T1000 (cell line): ENCODE measurements around the gene TTLL5.

ENCODE experiments used
- DNase-seq: peaks from one replicate; lab custom pipeline; 2025; ENCODE audit warnings: mixed read lengths; lab: John Stamatoyannopoulos, UW

The TTLL5 gene

GRCh38 chr14:75742867-75743266 lies 81.8 kb downstream of the TTLL5 start:
- no peak for DNase-seq

DNA sequence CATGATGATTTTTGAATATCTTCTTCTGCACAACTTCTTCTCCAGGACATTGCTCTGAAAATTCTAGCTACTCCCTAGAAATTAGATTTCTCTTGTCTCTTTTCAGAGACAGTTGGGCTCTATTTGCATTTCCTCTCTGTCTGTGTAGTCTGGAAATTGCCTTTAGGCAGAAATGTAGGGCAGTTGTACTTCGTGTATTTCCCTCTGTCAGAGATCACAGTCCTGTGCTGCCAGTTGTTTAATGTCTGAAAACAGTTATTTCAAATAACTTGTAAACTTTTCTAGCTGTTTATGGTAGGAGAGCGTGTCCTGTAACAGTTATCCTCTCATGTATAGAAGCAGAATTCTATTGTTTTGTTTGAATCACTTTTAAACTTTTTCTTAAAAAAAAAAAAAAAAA lies 86.9 kb downstream of the TTLL5 start:
- DNase-seq = no peak

GRCh38 chr14:75748336-75748735 lies 87.3 kb downstream of the TTLL5 start:
- no peak for DNase-seq

DNA sequence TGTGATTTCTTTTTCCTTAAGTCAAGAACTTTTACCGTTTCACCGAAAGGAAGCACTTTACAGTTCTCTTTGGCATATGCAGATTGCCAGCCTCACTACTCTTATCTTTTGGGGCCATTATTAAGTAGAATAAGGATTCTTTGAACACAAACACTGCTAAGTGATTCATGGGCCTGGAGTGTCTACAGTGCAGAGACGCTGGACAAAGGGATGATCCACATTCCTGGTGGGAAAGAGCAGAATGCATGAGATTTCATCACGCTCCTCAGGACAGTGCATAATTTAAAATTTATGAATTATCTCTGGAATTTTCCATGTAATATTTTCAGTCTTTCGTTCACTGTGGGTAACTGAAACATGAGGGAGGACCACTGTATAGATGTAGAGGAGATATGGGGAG lies 90.2 kb downstream of the TTLL5 start:
- DNase-seq = no peak

GRCh38 chr14:75752086-75752485 lies 91.0 kb downstream of the TTLL5 start:
- DNase-seq = no peak

GRCh38 chr14:75752907-75753594 lies 92.0 kb downstream of the TTLL5 start:
- DNase-seq = no peak

DNA sequence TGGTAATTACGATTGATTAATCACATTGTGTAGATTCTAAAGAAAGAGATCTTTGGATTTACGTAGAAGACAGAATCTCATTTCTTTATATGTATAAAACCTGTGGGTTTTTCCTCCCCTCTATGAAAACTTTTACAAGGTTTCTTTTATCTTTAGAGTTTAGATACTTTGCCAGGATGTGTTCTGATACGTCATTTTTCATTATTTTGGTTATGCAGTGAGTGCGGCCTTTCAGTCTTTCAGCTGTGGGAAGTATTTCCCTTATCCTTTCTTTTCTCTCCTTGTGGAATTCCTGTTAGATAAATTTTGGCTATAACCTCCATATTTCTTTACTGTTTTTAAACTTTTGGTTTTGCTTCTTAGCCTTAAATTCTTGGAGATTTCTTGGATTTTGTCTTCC lies 92.7 kb downstream of the TTLL5 start:
- DNase-seq = no peak

DNA sequence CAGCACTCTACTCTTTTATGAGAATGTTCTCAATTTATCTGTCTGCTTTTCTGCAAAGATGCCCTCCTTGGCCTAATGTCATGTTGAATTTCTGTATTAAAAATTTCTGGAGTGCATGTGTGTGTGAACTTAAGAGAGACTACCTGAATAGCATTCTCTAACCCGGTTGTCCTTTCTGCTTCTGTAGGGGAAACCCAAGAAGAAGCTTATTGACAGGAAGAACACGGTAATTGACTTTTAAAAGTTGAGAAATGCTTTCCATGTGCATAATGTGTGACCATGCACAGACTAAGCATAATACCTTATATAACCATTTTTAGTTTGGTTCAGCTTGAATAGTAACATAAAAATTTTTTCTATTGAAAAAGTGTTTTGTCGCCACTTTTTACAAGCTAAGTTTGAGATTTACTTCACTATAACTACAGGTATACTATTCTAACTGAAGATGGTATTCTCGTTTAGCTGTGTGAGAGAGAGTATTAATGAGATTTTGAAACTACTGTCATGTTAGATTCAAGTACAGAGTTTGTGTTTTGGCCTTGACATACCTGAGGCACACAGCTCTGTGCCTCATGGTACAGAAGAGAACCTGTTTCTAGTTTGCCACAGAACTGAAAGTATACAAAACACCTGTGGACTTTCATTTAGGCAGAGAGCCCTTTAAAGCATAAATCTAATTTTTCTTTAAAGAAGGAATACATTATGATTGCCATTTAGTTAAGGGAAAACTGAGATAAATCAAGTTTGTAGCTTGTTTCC lies 96.8 kb downstream of the TTLL5 start:
- DNase-seq = no peak

GRCh38 chr14:75764020-75764419 lies 103.0 kb downstream of the TTLL5 start:
- no peak for DNase-seq

- no peak for DNase-seq
Measured at GRCh38 chr14:75769047-75769685, 108.1 kb downstream of the TTLL5 start.

- DNase-seq = no peak
Measured at GRCh38 chr14:75770635-75771034, 109.6 kb downstream of the TTLL5 start.

DNA sequence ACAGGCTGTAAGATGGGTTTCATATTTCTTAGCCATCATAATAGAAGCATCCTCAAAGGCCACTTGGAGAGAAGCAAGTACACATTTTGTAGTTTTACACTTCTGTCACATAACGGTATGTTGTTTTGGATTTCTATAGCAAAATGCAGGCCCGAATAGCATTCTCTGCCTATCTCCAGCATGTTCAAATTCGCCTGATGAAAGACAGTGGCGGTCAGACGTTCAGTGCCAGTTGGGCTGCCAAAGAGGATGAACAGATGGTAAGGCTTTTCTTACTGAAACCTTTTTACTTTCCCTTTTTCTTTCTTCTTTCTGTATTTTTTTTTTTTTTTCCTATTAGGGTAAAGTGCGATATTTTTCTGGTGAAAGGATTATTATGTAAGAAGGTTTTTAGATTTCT lies 110.5 kb downstream of the TTLL5 start:
- DNase-seq = no peak

GRCh38 chr14:75773046-75773445 lies 112.0 kb downstream of the TTLL5 start:
- no peak for DNase-seq

GRCh38 chr14:75781096-75781495 lies 120.0 kb downstream of the TTLL5 start:
- DNase-seq = no peak

DNA sequence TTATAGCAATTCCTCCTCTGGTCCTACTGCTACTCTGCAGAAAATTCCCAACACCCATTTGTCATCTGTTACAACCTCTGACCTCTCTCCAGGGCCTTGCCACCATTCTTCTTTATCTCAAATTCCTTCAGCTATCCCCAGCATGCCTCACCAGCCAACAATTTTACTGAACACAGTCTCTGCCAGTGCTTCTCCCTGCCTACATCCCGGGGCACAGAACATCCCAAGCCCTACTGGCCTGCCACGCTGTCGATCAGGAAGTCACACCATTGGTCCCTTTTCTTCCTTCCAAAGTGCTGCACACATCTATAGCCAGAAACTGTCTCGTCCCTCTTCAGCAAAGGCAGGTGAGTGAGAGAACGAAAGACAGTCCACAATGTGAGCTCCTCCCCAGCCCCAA lies 122.1 kb downstream of the TTLL5 start:
- no peak for DNase-seq

DNA sequence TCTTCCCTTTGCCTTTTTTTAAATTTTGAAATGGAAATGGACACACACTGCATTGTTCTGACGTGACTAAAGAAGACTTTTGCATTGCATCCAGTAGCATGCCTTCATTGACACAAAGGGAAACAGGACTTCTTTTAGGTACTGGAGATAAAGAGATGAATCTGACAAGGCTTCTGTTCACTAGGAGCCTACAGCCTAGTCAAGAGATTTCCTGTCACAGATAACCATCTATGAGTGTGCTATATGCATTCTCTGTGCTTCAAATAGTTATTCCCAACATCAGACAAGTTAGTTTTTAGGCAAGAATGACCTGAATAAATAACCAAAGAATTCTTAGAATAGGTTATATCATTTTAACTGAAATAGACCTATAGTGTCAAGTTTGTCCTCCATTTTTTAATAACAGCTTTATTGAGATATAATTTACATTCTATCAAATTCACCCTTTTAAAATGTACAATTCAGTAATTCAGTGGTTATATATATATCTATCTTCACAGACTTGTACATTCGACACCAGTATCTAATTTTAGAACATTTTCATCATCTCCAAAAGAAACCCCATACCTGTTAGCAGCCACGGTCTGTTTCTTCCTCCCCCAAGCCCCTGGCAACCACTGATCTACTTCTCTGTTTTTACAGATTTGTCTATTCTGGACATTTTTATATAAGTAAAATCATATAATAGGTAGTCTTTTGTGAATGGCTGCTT lies 122.7 kb downstream of the TTLL5 start:
- DNase-seq = no peak

GRCh38 chr14:75784314-75784686 lies 123.3 kb downstream of the TTLL5 start:
- DNase-seq = no peak

DNA sequence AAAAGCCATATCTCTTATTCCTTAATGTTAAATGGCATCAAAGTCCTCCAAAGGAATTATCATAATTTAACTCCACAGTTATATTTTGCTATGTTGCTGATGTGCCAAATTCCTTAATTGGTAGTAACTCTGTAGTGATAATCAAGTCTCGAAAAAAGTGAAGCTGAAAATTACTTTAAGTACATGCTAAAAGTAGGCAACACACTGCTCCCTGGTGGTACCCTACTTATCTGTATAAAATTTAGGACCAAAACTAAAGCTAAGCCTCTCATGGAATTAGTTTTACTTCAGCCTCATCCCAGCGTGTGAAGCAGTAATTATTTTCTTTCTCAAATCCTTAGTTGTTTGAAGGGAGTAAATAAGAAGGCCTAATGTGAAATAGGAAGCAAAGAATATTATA lies 132.8 kb downstream of the TTLL5 start:
- no peak for DNase-seq

DNA sequence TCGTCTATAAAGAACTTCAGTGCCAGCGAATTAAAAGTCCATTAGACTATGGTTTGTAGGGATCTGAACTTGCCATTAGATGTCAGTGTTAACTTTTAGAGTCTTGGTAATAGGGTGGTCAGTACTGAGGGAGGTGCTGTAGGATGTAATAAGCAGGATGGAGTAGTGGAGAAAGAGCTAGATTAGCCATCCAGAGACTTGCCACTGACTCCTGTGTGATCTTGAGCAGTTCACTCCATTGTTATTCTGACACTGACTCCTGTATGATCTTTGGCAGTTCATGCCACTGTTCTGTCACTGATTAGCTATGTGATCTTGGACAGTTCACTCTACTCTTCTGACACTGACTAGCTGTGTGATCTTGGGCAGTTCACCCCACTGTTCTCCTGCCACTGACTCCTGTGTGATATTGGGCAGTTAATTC lies 133.6 kb downstream of the TTLL5 start:
- DNase-seq = no peak

GRCh38 chr14:75800792-75801191 lies 139.7 kb downstream of the TTLL5 start:
- no peak for DNase-seq

- no peak for DNase-seq
Measured at GRCh38 chr14:75802486-75802885, 141.4 kb downstream of the TTLL5 start.

- DNase-seq = no peak
Measured at GRCh38 chr14:75803765-75804164, 142.7 kb downstream of the TTLL5 start.
